SK-N-SH (cell line): Measurements from ENCODE around the gene TET1. TPM values are rescaled to one million over a fixed set of nuclear protein-coding genes. Genes with fewer than 3 reads are reported as not detected.

Source experiments
- CTCF ChIA-PET: fragments of 300-600, 350-600 bp; formaldehyde crosslinking; extraction: SDS; loops from one replicate; lab custom pipeline; 2021; lab: Yijun Ruan, JAX
- POLR2A ChIA-PET: fragments of 350-600 bp; sonication (Branson Sonifier 250); formaldehyde crosslinking; extraction: SDS; loops from one replicate; lab custom pipeline; 2020; ENCODE audit warnings: antibody characterized with exemption, inconsistent platforms; lab: Yijun Ruan, JAX
- DNase-seq: peaks from one replicate; pipeline ENCODE4 v3.0.0; 2012
- H2AFZ ChIP-seq: fragments of 200-600 bp; sonication (generic); 2 replicates; pipeline ENCODE4 v1.8.1; 2016; ENCODE audit warnings: antibody characterized with exemption, mild to moderate bottlenecking, low read depth
- H3F3A ChIP-seq: fragments of 200-600 bp; sonication (generic); replicated peaks from 2 replicates; pipeline ENCODE3; 2016; ENCODE audit warnings: antibody characterized with exemption, mild to moderate bottlenecking; ENCODE audit not compliant: insufficient read depth
- H3K27ac ChIP-seq, 2 experiments: fragments of 200-500 bp in 1 of 2; fragments of 200-600 bp in 1 of 2; sonication (Bioruptor generic) in 1 of 2; sonication (generic), shearing (Covaris generic) in 1 of 2; 2 replicates each; pipeline versions ENCODE4 v1.5.1 to v1.6.1; 2014 to 2016; ENCODE audit warnings: low read depth in 2 of 2, inconsistent platforms in 1 of 2, low read length in 1 of 2, mild to moderate bottlenecking in 1 of 2, mixed read lengths in 1 of 2
- H3K27me3 ChIP-seq: fragments of 200-600 bp; sonication (generic), shearing (Covaris generic); 2 replicates; pipeline ENCODE4 v1.6.1; 2016; ENCODE audit warnings: mixed run types; ENCODE audit not compliant: insufficient read depth
- H3K36me3 ChIP-seq, 2 experiments: fragments of 200-500 bp in 1 of 2; fragments of 200-600 bp in 1 of 2; sonication (Bioruptor generic) in 1 of 2; sonication (generic) in 1 of 2; replicated peaks in 1 of 2; 2 replicates each; pipeline versions ENCODE3 to v1.5.1; 2014 to 2016; ENCODE audit warnings: low read length in 1 of 2, mild to moderate bottlenecking in 1 of 2; ENCODE audit not compliant: insufficient read depth in 2 of 2, control insufficient read depth in 1 of 2
- H3K4me1 ChIP-seq, 2 experiments: fragments of 200-500 bp in 1 of 2; fragments of 200-600 bp in 1 of 2; sonication (Bioruptor generic) in 1 of 2; sonication (generic), shearing (Covaris generic) in 1 of 2; 2 replicates each; pipeline versions ENCODE4 v1.5.1 to v1.6.1; 2014 to 2016; ENCODE audit warnings: low read depth in 1 of 2, low read length in 1 of 2, mixed run types in 1 of 2; ENCODE audit not compliant: insufficient read depth in 2 of 2, control insufficient read depth in 1 of 2
- H3K4me2 ChIP-seq: fragments of 200-600 bp; sonication (generic), shearing (Covaris generic); 2 replicates; pipeline ENCODE4 v1.6.1; 2017; ENCODE audit warnings: mixed run types
- H3K4me3 ChIP-seq, 2 experiments: fragments of 200-500 bp in 1 of 2; fragments of 200-600 bp in 1 of 2; sonication (Bioruptor generic) in 1 of 2; sonication (generic), shearing (Covaris generic) in 1 of 2; 2 replicates each; pipeline versions ENCODE4 v1.5.1 to v1.8.1; 2014 to 2016; ENCODE audit warnings: low read depth in 2 of 2, inconsistent platforms in 1 of 2, low read length in 1 of 2, mild to moderate bottlenecking in 1 of 2, mixed read lengths in 1 of 2, moderate library complexity in 1 of 2
- H3K79me2 ChIP-seq: fragments of 200-600 bp; sonication (generic); 2 replicates; pipeline ENCODE4 v1.8.1; 2017; ENCODE audit warnings: mild to moderate bottlenecking; ENCODE audit not compliant: insufficient read depth
- H3K9ac ChIP-seq: fragments of 200-600 bp; sonication (generic); 2 replicates; pipeline ENCODE4 v1.6.1; 2017; ENCODE audit warnings: mixed run types
- H3K9me2 ChIP-seq: fragments of 200-600 bp; sonication (generic); 2 replicates; pipeline ENCODE4 v1.6.1; 2017; ENCODE audit warnings: mixed run types
- H3K9me3 ChIP-seq: fragments of 200-600 bp; sonication (generic); 2 replicates; pipeline ENCODE4 v1.6.1; 2017; ENCODE audit warnings: mixed run types, mild to moderate bottlenecking, moderate library complexity
- H4K20me1 ChIP-seq: fragments of 200-600 bp; sonication (generic); 2 replicates; pipeline ENCODE4 v1.6.1; 2017; ENCODE audit warnings: mild to moderate bottlenecking, mixed run types; ENCODE audit not compliant: insufficient read depth
- FOSL2 ChIP-seq: IDR thresholded peaks from 2 replicates; pipeline ENCODE4 v1.4.0; 2012; ENCODE audit warnings: low read depth, mild to moderate bottlenecking, moderate library complexity, borderline replicate concordance
- FOXM1 ChIP-seq: IDR thresholded peaks from 2 replicates; pipeline ENCODE4 v1.4.0; 2012; ENCODE audit warnings: low read depth, mild to moderate bottlenecking
- GABPA ChIP-seq: IDR thresholded peaks from 2 replicates; pipeline ENCODE4 v1.4.0; 2012; ENCODE audit warnings: low read depth, mild to moderate bottlenecking
- IRF3 ChIP-seq: fragments of 150-350 bp; IDR thresholded peaks from 2 replicates; pipeline ENCODE4 v1.6.1; 2016; ENCODE audit warnings: mild to moderate bottlenecking, low read depth, low read length
- JUND ChIP-seq: IDR thresholded peaks from 2 replicates; pipeline ENCODE4 v1.4.0; 2012
- MEF2A ChIP-seq: IDR thresholded peaks from 2 replicates; pipeline ENCODE4 v1.4.0; 2012; ENCODE audit warnings: low read depth, borderline replicate concordance
- MXI1 ChIP-seq: IDR thresholded peaks from 2 replicates; pipeline ENCODE4 v1.6.1; 2012; ENCODE audit warnings: mild to moderate bottlenecking, low read depth, low read length, improper control_type of control experiment
- NFIC ChIP-seq: IDR thresholded peaks from 2 replicates; pipeline ENCODE4 v1.4.0; 2012; ENCODE audit warnings: borderline replicate concordance
- POLR2AphosphoS5 ChIP-seq: IDR thresholded peaks from 2 replicates; pipeline ENCODE4 v1.6.1; 2012; ENCODE audit warnings: low read depth, low read length
- TAF1 ChIP-seq: IDR thresholded peaks from 2 replicates; pipeline ENCODE4 v1.6.1; 2012; ENCODE audit warnings: low read depth, mild to moderate bottlenecking, low read length, moderate library complexity, borderline replicate concordance
- USF1 ChIP-seq: IDR thresholded peaks from 2 replicates; pipeline ENCODE4 v1.4.0; 2012; ENCODE audit warnings: low read depth, borderline replicate concordance
- YY1 ChIP-seq: IDR thresholded peaks from 2 replicates; pipeline ENCODE4 v1.4.0; 2012; ENCODE audit warnings: low read depth, mild to moderate bottlenecking
- WGBS: methylation state at CpG from one replicate; pipeline ENCODE4 v1.1.6; 2017; ENCODE audit warnings: low lambda C conversion rate; 5-methylcytosine and 5-hydroxymethylcytosine counted together
- polyA plus RNA-seq, 3 experiments: library from polyadenylated mRNA; depleted of rRNA; stranded (reverse); fragments of >200 nt; gene quantifications; 2 replicates each; pipeline ENCODE4 v1.2.3, GENCODE V29; 2012
- small RNA-seq, 7 experiments: library from RNA; depleted of rRNA; stranded (forward); fragments of <200 nt; gene quantifications; one replicate each; pipeline ENCODE3, GENCODE V24; 2012

Gene TET1
- polyA plus RNA-seq, 1 of the 3 experiments (the other 2 are of a cell fraction), result 0.38 TPM

GRCh38 chr10:68742397-68742796 is 182.3 kb downstream of the TET1 start:
- Histone ChIP-seq H3K4me2 (no peak overlapping the region), H2AFZ (no peak overlapping the region), H4K20me1 (no peaks in the 10 kb centered on the region), H3K27me3 (no peaks in the 10 kb centered on the region), H3K9ac (no peak overlapping the region), H3K9me3 (no peaks in the 10 kb centered on the region), H3K36me3 (peaks cover 62 to 90% of the 10 kb centered on the region in 2 experiments), H3K9me2 (no peaks in the 10 kb centered on the region), H3K27ac (peak overlapping the region in 1 of 2 experiments; percentile 18; a peak in 1 of 4 replicates), H3K4me3 (no peak overlapping the region), H3F3A (peaks cover 21% of the 10 kb centered on the region), H3K79me2 (peaks cover 28% of the 10 kb centered on the region), H3K4me1 (no peaks in the 10 kb centered on the region)
- POLR2A ChIA-PET, result no interaction called here
- CTCF ChIA-PET, result interaction anchor here (1.2 kb wide), 1 partner anchor 9 kb away, joined by 3 read pairs; no protein-coding TSS in a partner anchor
- no peak for DNase-seq
- 77% methylated on average over 6 of the region's 6 CpGs for WGBS
- TF ChIP-seq JUND (no peak), TAF1 (no peak), GABPA (no peak), MXI1 (no peak), POLR2AphosphoS5 (no peak), IRF3 (no peak), FOXM1 (no peak), NFIC (no peak), MEF2A (no peak), FOSL2 (no peak), YY1 (no peak), USF1 (no peak)

Small RNAs within 50 kb of the gene (small RNA-seq; reads per million reads assigned to genes)
- gene RF00019, result 0 reads per million in 7 experiments

Other genes starting within 250 kb of the TET1 start
- gene HNRNPH3, start 228.3 kb upstream of the TET1 start, polyA plus RNA-seq (2012; rRNA removed), result 58.4 and 73.0 TPM in 2 replicates
- 0.94 and 1.4 TPM in 2 replicates for gene PBLD, start 227.4 kb upstream of the TET1 start, polyA plus RNA-seq (2012; rRNA removed)
- 6.2 and 9.0 TPM in 2 replicates for gene RUFY2, start 153.1 kb upstream of the TET1 start, polyA plus RNA-seq (2012; rRNA removed)
- gene DNA2, start 88.4 kb upstream of the TET1 start, polyA plus RNA-seq (2012; rRNA removed), result 2.5 and 3.9 TPM in 2 replicates
- gene SLC25A16, start 32.8 kb upstream of the TET1 start, polyA plus RNA-seq (2012; rRNA removed), result 5.8 and 8.4 TPM in 2 replicates
- gene CCAR1, start 160.9 kb downstream of the TET1 start, polyA plus RNA-seq (2012; rRNA removed), result 25.7 and 27.5 TPM in 2 replicates